PC-9 (cell line): ENCODE data around the gene MED27. TPM values are rescaled to one million over a fixed set of nuclear protein-coding genes. Genes with fewer than 3 reads are reported as not detected.

Experiments used
- BruUV-seq: library from RNA; stranded (reverse); fragments of 400-500 nt; replicated peaks from 2 replicates; lab custom pipeline; 2021; lab: Mats Ljungman, UMichigan
- CTCF ChIA-PET: fragments of 300-600 bp; sonication (Branson Sonifier 250); formaldehyde crosslinking; loops from one replicate; lab custom pipeline; 2022; ENCODE audit warnings: antibody characterized with exemption; lab: Charles Lee
- POLR2A ChIA-PET: fragments of 300-600 bp; sonication (Branson Sonifier 250); formaldehyde crosslinking; loops from one replicate; lab custom pipeline; 2022; ENCODE audit warnings: antibody characterized with exemption; ENCODE audit not compliant: unreplicated experiment; lab: Charles Lee
- DNase-seq, 2 experiments: peaks; one replicate each; pipeline versions ENCODE4 v3.0.0 to v3.0.0-alpha.2; 2015 to 2022; ENCODE audit warnings: mixed read lengths in 1 of 2
- H2AFZ ChIP-seq: fragments of 200-600 bp; sonication (generic); 2 replicates; pipeline ENCODE4 v1.8.1; 2017; ENCODE audit warnings: antibody characterized with exemption
- H3F3A ChIP-seq: fragments of 200-600 bp; sonication (generic); 2 replicates; pipeline ENCODE4 v1.8.1; 2017; ENCODE audit warnings: antibody characterized with exemption, mild to moderate bottlenecking, low read depth; ENCODE audit not compliant: insufficient read depth
- H3K27ac ChIP-seq: fragments of 200-600 bp; sonication (generic); 2 replicates; pipeline ENCODE4 v1.6.1; 2016; ENCODE audit warnings: mixed run types
- H3K27me3 ChIP-seq: fragments of 200-600 bp; sonication (generic); 2 replicates; pipeline ENCODE4 v1.6.1; 2016; ENCODE audit warnings: low read depth, mixed run types; ENCODE audit not compliant: insufficient read depth
- H3K36me3 ChIP-seq: fragments of 200-600 bp; sonication (generic); 2 replicates; pipeline ENCODE4 v1.6.1; 2016; ENCODE audit warnings: low read depth, mixed run types
- H3K4me1 ChIP-seq: fragments of 200-600 bp; sonication (generic); replicated peaks from 2 replicates; pipeline ENCODE4 v1.6.1; 2016; ENCODE audit warnings: mixed run types; ENCODE audit not compliant: insufficient read depth
- H3K4me2 ChIP-seq: fragments of 200-600 bp; sonication (generic); 2 replicates; pipeline ENCODE4 v1.6.1; 2017; ENCODE audit warnings: mixed run types
- H3K4me3 ChIP-seq: fragments of 200-600 bp; sonication (generic); 2 replicates; pipeline ENCODE4 v1.6.1; 2016; ENCODE audit warnings: mixed run types
- H3K79me2 ChIP-seq: fragments of 200-600 bp; sonication (generic); 2 replicates; pipeline ENCODE4 v1.6.1; 2017; ENCODE audit warnings: low read depth, mixed run types
- H3K9me2 ChIP-seq: fragments of 200-600 bp; sonication (generic); 2 replicates; pipeline ENCODE4 v1.8.1; 2017; ENCODE audit warnings: mild to moderate bottlenecking; ENCODE audit not compliant: insufficient read depth
- H3K9me3 ChIP-seq: fragments of 200-600 bp; sonication (generic); 2 replicates; pipeline ENCODE4 v1.8.1; 2016; ENCODE audit warnings: low read depth; ENCODE audit not compliant: insufficient read depth
- H4K20me1 ChIP-seq: fragments of 200-600 bp; sonication (generic); 2 replicates; pipeline ENCODE4 v1.8.1; 2017; ENCODE audit not compliant: insufficient read depth
- CTCF ChIP-seq: fragments of 200-600 bp; sonication (generic); conservative IDR thresholded peaks from 2 replicates; pipeline ENCODE4 v1.6.1; 2017; ENCODE audit warnings: mixed run types, antibody characterized with exemption, mild to moderate bottlenecking, moderate library complexity
- EZH2 ChIP-seq: fragments of 200-600 bp; sonication (generic); IDR thresholded peaks from 2 replicates; pipeline ENCODE4 v1.8.0; 2017; ENCODE audit warnings: antibody characterized with exemption, low read depth
- intact Hi-C: fragments of 100-400 bp; cut with micrococcal nuclease; formaldehyde crosslinking; loops from one replicate; pipeline ENCODE4 v1.10.0; 2022; ENCODE audit not compliant: unreplicated experiment
- total RNA-seq: library from RNA; stranded (reverse); gene quantifications from 2 replicates; pipeline ENCODE4 v1.2.3, GENCODE V29; 2021

The MED27 gene
- total RNA-seq, 1 experiment from 2014 or later, result 31.2 TPM

- Histone ChIP-seq H3K4me1 (no peaks in the 10 kb centered on the region), H2AFZ (no peak overlapping the region), H3F3A (no peaks in the 10 kb centered on the region), H3K9me2 (no peaks in the 10 kb centered on the region), H3K27me3 (no peaks in the 10 kb centered on the region), H3K36me3 (no peaks in the 10 kb centered on the region), H3K9me3 (no peaks in the 10 kb centered on the region), H3K4me2 (no peak overlapping the region), H3K4me3 (no peak overlapping the region), H3K79me2 (0 out of 2 replicates have a peak, but pooled peaks cover under 1% of the 10 kb centered on the region), H3K27ac (no peak overlapping the region), H4K20me1 (no peaks in the 10 kb centered on the region; the same call in none of the 2 replicates)
- no TSS peak for BruUV-seq
- intact Hi-C loops, result no loop called here
- ChIA-PET CTCF (no interaction called here), POLR2A (no interaction called here)
- TF ChIP-seq EZH2 (no peak), CTCF (no peak)
- DNase-seq, result no peak
Measured at GRCh38 chr9:132049900-132050299, 29.8 kb downstream of the MED27 start.

GRCh38 chr9:132049323-132049882 lies 30.3 kb downstream of the MED27 start:
- Histone ChIP-seq H4K20me1 (no peaks in the 10 kb centered on the region; the same call in none of the 2 replicates), H3K27ac (no peak overlapping the region), H3K9me2 (no peaks in the 10 kb centered on the region), H3K9me3 (no peaks in the 10 kb centered on the region), H3K4me2 (no peak overlapping the region), H3K79me2 (no peaks in the 10 kb centered on the region), H3K4me1 (no peaks in the 10 kb centered on the region), H3F3A (no peaks in the 10 kb centered on the region), H2AFZ (no peak overlapping the region), H3K36me3 (no peaks in the 10 kb centered on the region), H3K4me3 (no peak overlapping the region), H3K27me3 (no peaks in the 10 kb centered on the region)
- intact Hi-C loops, result no loop called here
- POLR2A ChIA-PET, result no interaction called here
- TF ChIP-seq EZH2 (no peak), CTCF (no peak)
- no peak for DNase-seq
- BruUV-seq, result no TSS peak
- CTCF ChIA-PET, result no interaction called here

- BruUV-seq, result no TSS peak
- no peaks in the 10 kb centered on the region for H3F3A ChIP-seq
- H3K27ac ChIP-seq, result no peak overlapping the region
- H3K27me3 ChIP-seq, result no peaks in the 10 kb centered on the region
- H3K79me2 ChIP-seq, result no peaks in the 10 kb centered on the region
- H3K4me3 ChIP-seq, result no peak overlapping the region
- no peak for TF ChIP-seq EZH2
- no peak for TF ChIP-seq CTCF
- peaks cover 5% of the 10 kb centered on the region; the same call in 1 of the 2 replicates for H3K4me1 ChIP-seq
- no peak for DNase-seq
- H3K9me2 ChIP-seq, result no peaks in the 10 kb centered on the region
- CTCF ChIA-PET, result no interaction called here
- no peaks in the 10 kb centered on the region for H3K9me3 ChIP-seq
- no peak overlapping the region for H3K4me2 ChIP-seq
- no peaks in the 10 kb centered on the region; the same call in 1 of the 2 replicates for H4K20me1 ChIP-seq
- H2AFZ ChIP-seq, result no peak overlapping the region
- H3K36me3 ChIP-seq, result no peaks in the 10 kb centered on the region
- POLR2A ChIA-PET, result no interaction called here
- intact Hi-C loops, result no loop called here
Measured at GRCh38 chr9:132048201-132048600, 31.5 kb downstream of the MED27 start.
